Dermis lymphatic vessel endothelial cell (primary cell): ENCODE measurements around the gene CLASP1. TPM values are rescaled to one million over a fixed set of nuclear protein-coding genes. Genes with fewer than 3 reads are reported as not detected.

Experiments
- total RNA-seq: library from RNA; depleted of rRNA; stranded (reverse); fragments of >200 nt; gene quantifications from 2 replicates; pipeline ENCODE4 v1.2.1, GENCODE V29; 2014

CLASP1 gene
- total RNA-seq = 30.8 and 32.0 TPM in 2 replicates

GRCh38 chr2:121649149-121649595 lies at the start of gene CLASP1:
TSS of gene CLASP1 (minus strand) at chr2:121649462. CDS start at chr2:121605895, 43,567 bp downstream.

Other genes starting within 250 kb of the CLASP1 start
- gene RNU4ATAC, start 118.6 kb downstream of the CLASP1 start, total RNA-seq = under 0.01 TPM in 2 replicates
- gene NIFK, start 87.4 kb upstream of the CLASP1 start, total RNA-seq = 40.0 and 41.3 TPM in 2 replicates
- 92.8 and 155 TPM in 2 replicates for gene TSN, start 106.2 kb upstream of the CLASP1 start, total RNA-seq